NOMO-1 treated with DMSO at 0.1 percent for 48 hours (cell line): ENCODE measurements around the gene GABRB3.
"Not testable (repeated sequence)": the region's sequence is repeated elsewhere in the genome, so short reads cannot be mapped to it uniquely, and the experiment has no call there.

ENCODE experiments used
- DNase-seq: peaks from one replicate; lab custom pipeline; 2025; ENCODE audit not compliant: unreplicated experiment; lab: John Stamatoyannopoulos, UW

The GABRB3 gene

GRCh38 chr15:26736502-26737248, 36.2 kb downstream of the GABRB3 start:
- DNase-seq = no peak

DNA sequence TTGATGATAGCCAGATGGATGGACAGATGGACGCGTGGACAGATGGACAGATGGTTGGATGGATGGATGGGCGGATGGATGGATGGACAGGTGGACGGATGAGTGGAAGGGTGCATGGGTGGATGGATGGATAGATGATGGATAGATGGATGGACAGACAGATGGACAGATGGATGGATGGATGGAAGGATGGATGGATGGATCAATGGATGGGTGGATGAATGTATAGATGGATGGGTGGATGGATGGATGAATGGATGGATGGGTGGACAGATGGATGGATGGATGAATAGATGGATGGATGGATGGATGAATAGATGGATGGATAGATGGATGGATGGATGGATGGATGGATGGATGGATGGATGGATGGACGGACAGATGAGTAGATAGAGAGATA, 40.9 kb downstream of the GABRB3 start:
- DNase-seq = no peak

DNA sequence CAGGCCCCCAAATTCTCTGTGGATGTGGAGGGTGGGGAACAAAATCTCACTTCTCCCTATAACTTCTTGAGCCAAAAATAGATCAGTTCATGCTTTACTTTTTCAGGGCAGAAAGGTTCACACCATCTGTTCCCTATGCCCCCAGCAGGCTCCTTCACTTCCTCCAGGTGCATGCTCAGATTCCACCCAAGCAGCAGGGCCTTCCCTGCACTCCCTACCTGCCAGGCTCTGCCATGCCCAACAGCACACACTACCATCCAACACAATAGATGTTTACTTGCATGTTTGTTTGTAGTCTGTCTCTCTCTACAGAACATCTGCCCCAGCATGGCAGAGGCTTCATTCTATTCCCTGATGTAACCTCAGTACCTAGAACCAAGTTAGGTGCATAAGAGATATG, 43.3 kb downstream of the GABRB3 start:
- no peak for DNase-seq

DNA sequence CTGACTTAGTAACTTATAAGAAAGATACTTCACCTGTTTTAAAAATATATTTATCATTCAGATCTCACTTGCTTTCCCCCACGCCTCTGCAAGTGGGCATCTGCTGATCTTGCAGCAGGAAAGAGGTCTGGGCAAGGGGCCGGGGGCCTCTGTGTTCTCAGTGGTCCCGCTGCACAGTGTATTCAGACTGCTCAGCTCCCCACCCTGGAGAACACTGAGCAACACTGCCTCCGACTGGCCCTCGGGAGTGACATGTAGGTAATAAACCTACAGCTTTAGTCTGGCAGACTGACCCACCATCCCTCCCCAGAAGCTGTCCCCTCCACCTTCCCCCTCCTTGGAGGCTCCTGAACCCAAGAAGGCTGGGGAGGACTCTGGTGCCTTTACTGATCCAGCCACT, 43.8 kb downstream of the GABRB3 start:
- DNase-seq = no peak

DNA sequence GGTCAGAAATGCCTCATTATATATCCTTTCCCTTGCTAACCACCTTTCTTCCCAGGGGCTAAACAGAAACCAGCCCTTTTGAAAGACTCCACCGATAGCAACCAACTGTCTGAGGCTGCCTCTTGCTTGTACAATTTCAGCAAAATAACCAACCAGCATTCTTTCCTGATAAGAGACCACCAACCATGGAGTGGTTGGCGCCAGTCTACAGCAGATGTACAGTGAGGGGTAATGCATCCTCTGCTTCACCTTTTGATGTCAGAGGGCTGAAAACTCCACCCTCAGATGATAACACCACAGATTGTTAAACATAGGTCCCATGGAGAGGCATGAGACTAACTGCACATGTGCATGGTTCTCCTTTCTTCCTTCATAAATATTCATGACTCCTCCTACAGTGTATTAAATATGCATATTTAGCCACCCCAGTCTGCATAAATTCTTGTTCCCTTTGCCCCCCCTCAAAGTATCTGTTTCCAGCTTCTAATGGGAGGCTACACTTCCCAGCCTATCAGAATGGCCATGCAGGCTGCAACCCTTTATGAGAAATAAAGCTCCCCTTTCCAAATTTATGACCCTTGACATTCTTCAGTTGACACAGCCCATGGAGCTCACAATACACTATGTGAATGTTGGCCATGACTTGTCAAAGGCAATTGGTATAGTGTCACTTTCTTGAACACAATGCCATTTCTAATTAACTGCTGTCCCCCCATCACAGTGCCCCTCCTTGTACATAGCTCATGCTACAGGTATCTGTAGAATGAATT, 48.3 kb downstream of the GABRB3 start:
- DNase-seq = no peak

GRCh38 chr15:26722621-26723160, 50.2 kb downstream of the GABRB3 start:
- DNase-seq = no peak

- DNase-seq = no peak
Measured at GRCh38 chr15:26721232-26721967, 51.5 kb downstream of the GABRB3 start.

GRCh38 chr15:26720546-26720945, 52.3 kb downstream of the GABRB3 start:
- no peak for DNase-seq

DNA sequence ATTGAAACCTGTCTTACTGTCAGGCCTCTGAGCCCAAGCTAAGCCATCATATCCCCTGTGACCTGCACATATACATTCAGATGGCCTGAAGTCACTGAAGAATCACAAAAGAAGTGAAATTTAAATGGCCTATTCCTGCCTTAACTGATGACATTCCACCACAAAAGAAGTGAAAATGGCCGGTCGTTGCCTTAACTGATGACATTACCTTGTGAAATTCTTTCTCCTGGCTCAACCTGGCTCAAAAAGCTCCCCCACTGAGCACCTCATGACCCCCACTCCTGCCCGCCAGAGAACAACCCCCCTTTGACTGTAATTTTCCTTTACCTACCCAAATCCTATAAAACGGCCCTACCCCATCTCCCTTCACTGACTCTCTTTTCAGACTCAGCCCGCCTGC, 53.0 kb downstream of the GABRB3 start:
- DNase-seq = not testable (repeated sequence)

DNA sequence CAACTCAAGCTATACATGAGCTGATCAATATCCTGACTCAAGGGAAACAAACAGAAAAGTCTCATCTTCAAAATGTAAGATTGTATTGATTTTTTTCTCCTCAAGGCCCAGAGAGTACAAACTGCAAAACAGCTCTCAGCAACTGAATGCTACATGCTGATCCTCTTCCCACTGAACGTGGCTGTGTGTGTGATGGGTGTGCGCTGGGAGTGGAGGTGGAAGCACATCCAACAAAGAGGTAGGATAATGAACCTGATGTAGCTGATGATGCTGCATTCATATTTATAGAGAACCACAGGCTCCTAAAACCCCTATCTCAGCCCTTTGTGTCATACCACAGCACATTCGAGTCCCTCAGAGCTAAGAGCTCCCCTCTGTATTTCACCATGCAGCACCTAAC, 56.8 kb downstream of the GABRB3 start:
- no peak for DNase-seq

- DNase-seq = no peak
Measured at GRCh38 chr15:26713498-26713897, 59.4 kb downstream of the GABRB3 start.

- DNase-seq = no peak
Measured at GRCh38 chr15:26712335-26712734, 60.5 kb downstream of the GABRB3 start.

DNA sequence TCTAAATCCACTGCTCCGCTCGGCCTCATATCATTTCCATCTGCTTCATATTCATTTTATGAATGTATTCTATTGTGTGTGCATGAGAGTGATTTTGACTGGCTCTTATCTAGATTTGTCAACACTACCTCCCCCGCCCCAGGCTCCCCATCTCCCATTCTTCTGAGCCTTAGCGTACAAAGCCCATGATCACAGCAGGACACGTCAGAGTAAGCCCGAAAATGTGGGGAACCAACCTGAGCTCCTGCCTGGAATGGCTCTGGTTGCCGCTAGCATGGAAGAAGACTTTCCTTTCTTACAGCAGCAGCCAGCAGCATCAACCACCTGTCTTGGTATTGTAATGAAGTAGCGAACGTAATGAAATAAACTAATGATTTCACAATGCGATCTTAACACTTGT, 61.4 kb downstream of the GABRB3 start:
- DNase-seq = no peak

- DNase-seq = no peak
Measured at GRCh38 chr15:26702381-26702780, 70.5 kb downstream of the GABRB3 start.

- DNase-seq = no peak
Measured at GRCh38 chr15:26698555-26698954, 74.3 kb downstream of the GABRB3 start.

DNA sequence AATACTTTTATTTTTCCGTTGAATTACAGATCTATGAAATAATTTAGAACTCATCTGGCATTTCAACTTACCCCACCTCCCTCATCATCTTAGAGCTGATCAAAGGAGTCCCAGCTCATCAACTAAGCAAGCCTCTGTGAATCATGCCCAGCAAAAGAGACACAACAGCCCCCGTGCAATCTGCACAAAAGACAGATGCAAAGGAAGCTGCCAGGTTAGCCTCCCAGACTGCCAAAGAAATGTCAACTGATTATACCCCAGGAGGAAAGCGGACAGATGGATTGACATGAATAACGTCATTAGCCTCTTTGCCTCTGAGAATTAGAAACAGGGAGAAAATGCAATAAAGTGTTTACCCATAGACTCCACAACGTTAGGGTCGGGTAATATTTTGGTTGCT, 75.0 kb downstream of the GABRB3 start:
- DNase-seq = no peak

DNA sequence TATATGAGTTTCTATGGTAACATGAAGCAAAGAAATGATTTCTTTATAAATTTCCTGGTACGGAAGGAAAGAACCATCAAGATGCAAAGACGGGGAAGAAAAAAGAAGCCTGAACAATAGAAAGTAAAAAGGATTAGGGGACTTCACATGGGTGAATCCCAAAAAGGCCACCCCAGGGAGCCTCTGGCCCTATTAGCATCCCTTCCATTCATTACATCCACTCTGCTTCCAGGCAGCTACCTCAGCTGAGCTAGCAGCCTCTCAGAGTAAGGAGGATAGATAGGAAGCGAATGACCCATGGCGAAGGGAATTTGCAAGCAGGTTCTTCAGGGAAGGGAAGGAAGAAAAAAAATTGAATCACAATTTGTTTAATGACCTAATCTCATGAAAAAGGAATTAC, 81.6 kb downstream of the GABRB3 start:
- DNase-seq = no peak

GRCh38 chr15:26690778-26691177, 82.1 kb downstream of the GABRB3 start:
- DNase-seq = no peak

- DNase-seq = no peak
Measured at GRCh38 chr15:26689462-26689861, 83.4 kb downstream of the GABRB3 start.

DNA sequence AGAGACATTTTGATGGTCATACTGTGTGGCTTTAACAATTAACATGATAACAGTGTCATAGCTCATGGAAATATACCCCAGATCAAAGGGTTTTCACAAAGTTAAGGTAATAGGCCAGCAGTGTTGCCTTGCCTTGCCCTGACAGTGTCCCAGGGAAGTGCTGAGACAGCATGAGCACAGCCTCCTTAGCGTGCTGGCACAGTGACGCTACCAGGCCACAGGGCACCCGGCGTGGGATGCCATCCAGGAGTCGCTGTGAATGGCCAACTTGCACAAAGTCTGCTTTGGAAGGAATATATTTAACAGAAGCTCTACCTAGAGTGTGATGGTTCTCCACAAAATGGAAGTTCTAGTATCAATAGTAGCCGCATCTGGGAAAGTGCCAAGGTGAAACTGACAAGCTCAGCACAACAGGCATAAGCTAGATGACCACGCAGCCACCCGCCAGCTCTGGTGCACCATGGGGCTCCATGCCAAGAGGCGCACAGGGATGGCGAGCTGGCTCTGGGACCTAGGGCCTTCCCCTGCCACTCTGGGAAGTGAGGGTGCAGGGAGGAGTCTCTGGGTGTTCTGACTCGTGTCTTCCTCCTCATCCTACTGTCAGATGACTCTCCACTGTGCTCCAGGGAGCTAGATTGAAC, 86.2 kb downstream of the GABRB3 start:
- no peak for DNase-seq

DNA sequence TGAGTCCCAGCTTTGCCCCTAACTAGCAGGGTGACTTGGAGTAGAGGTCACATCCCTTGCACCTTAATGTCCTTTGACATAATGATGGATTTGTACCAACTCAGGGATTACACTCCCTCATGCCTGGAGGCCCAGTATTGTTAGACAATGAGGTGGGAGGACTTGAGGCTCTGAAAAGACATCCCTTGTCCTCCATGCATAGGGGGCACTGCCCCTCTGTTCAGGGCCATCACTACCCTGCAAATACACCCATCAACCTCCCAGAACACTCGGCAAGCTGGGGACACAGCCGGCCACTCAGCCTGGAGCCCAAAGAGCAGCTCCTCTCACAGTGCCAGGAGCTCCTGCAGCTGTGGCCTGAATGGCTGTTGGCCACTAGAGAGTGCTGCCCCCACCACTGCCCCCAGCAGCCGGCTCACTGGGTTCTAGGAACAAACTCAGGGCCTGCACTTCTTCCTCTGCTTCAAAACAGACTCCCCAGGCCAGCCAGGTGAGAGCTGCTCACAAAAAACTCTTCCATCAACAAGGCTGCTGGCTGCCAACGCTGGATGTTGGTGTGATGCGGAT, 90.2 kb downstream of the GABRB3 start:
- DNase-seq = no peak
